Testis (tissue), 3 donors: ENCODE measurements around the gene PIK3AP1. TPM values are rescaled to one million over a fixed set of nuclear protein-coding genes. Genes with fewer than 3 reads are reported as not detected.

ENCODE experiments used
- DNase-seq: peaks from one replicate; pipeline ENCODE4 v3.0.0-alpha.2; 2019
- H3K27ac ChIP-seq, 2 donors: fragments of 200-600 bp; sonication (generic); one replicate each; pipeline ENCODE4 v1.5.1; 2019
- H3K27me3 ChIP-seq: fragments of 200-600 bp; sonication (generic); one replicate; pipeline ENCODE4 v1.5.1; 2019
- H3K36me3 ChIP-seq: fragments of 200-600 bp; sonication (generic); one replicate; pipeline ENCODE4 v1.5.1; 2017; ENCODE audit warnings: low read depth; ENCODE audit errors: missing control alignments
- H3K4me1 ChIP-seq: fragments of 200-600 bp; sonication (generic); one replicate; pipeline ENCODE4 v1.5.1; 2019
- H3K4me3 ChIP-seq, 2 donors: fragments of 200-600 bp; sonication (generic); one replicate each; pipeline ENCODE4 v1.5.1; 2017 to 2019
- H3K9me3 ChIP-seq: fragments of 200-600 bp; sonication (generic); one replicate; pipeline ENCODE4 v1.5.1; 2017
- POLR2A ChIP-seq: fragments of 450-650 bp; IDR thresholded peaks from one replicate; pipeline ENCODE4 v1.6.1; 2017; ENCODE audit warnings: antibody characterized with exemption, mild to moderate bottlenecking, moderate library complexity
- WGBS, 2 donors: methylation state at CpG; one replicate each; pipeline ENCODE4 v1.1.5; 2018; 5-methylcytosine and 5-hydroxymethylcytosine counted together
- intact Hi-C: fragments of 100-400 bp; cut with DNase I; formaldehyde crosslinking; loops from one replicate; pipeline ENCODE4 v1.15.1; 2023; ENCODE audit warnings: low total_unique reads
- polyA plus RNA-seq: library from polyadenylated mRNA; stranded (reverse); fragments of 350-450 nt; fragmentation: Illumina TruSeq; extraction: RNeasy Lipid Tissue Mini Kit (QIAGEN cat#74804); gene quantifications from one replicate; pipeline ENCODE4 v1.2.3, GENCODE V29; 2014; ENCODE audit warnings: low read depth, low replicate concordance; ENCODE audit not compliant: insufficient read depth
- total RNA-seq, 2 donors: library from RNA; depleted of rRNA; stranded (reverse); fragments of >200 nt; gene quantifications; one replicate each; pipeline ENCODE4 v1.2.3, GENCODE V29; 2016
- TF ChIP-seq, protein P1 (sequence below), 3 experiments: fragments of 450-650 bp in 2 of 3; fragments of 200-600 bp in 1 of 3; sonication (generic) in 1 of 3; IDR thresholded peaks; one replicate each; pipeline ENCODE4 v1.5.1; 2016 to 2019; ENCODE audit warnings: antibody characterized with exemption in 3 of 3, mild to moderate bottlenecking in 2 of 3, moderate library complexity in 1 of 3

Gene PIK3AP1
- total and polyA plus RNA-seq, 3 donors from 2014 or later, result 6.5 to 10.0 (median 6.6) TPM

DNA sequence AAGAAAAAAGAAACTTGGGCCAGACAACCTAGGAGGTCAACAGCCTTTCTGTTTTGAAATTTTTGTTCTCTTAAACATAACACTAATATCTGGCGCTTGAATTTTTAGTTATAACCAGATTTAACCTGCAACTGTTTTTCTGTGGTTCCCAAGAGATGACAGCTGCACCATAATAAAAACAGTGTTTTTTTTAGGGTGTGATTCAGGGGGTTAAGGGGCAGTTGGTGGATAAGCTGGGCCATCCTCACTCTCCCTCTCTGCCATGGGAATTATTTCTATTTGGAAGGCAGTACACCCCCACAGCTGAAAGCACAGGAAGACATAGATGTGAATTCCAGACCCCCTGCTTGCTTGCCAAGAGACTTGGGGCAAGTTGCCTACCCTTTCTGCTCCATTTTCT, 113.4 kb downstream of the PIK3AP1 start:
- no peak for TF ChIP-seq POLR2A
- TF ChIP-seq, protein P1, sequence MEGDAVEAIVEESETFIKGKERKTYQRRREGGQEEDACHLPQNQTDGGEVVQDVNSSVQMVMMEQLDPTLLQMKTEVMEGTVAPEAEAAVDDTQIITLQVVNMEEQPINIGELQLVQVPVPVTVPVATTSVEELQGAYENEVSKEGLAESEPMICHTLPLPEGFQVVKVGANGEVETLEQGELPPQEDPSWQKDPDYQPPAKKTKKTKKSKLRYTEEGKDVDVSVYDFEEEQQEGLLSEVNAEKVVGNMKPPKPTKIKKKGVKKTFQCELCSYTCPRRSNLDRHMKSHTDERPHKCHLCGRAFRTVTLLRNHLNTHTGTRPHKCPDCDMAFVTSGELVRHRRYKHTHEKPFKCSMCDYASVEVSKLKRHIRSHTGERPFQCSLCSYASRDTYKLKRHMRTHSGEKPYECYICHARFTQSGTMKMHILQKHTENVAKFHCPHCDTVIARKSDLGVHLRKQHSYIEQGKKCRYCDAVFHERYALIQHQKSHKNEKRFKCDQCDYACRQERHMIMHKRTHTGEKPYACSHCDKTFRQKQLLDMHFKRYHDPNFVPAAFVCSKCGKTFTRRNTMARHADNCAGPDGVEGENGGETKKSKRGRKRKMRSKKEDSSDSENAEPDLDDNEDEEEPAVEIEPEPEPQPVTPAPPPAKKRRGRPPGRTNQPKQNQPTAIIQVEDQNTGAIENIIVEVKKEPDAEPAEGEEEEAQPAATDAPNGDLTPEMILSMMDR (IDR thresholded peaks at IDR 0.05), result no peak
- H3K9me3 ChIP-seq, result no peaks in the 10 kb centered on the region
- no peaks in the 10 kb centered on the region for H3K36me3 ChIP-seq
- WGBS, 2 donors, result 53 to 63% methylated on average over 1 of the region's 1 CpG
- intact Hi-C loops, result no loop called here
- DNase-seq, result no peak
- no peak overlapping the region for H3K27ac ChIP-seq
- H3K4me3 ChIP-seq, result no peak overlapping the region
- peaks cover 6% of the 10 kb centered on the region for H3K4me1 ChIP-seq
- no peaks in the 10 kb centered on the region for H3K27me3 ChIP-seq

DNA sequence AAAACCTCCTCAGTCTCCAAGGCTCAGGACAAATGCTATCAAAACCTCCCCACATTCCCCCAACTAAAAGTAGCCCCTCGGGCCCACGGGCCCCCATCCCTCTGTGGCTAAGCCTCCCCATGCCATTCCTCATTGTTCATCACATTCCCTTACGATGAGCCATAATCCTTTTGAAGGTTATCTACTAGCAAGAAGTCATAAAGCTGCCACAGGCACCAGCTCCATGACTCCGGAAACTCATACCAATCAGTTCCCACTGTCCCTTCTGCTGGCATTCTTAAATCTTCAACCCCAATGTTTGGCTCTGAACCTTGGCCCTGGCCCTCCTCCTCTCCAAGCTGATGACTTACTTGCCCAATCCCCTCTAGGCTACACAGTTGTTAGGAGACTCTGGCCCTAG, 114.1 kb downstream of the PIK3AP1 start:
- 83 to 85% methylated on average over 4 of the region's 4 CpGs for WGBS, 2 donors
- Histone ChIP-seq H3K36me3 (no peaks in the 10 kb centered on the region), H3K27ac (no peak overlapping the region), H3K9me3 (no peaks in the 10 kb centered on the region), H3K4me3 (no peak overlapping the region), H3K27me3 (no peaks in the 10 kb centered on the region), H3K4me1 (peaks cover 6% of the 10 kb centered on the region)
- no peak for DNase-seq
- TF ChIP-seq POLR2A, result no peak
- TF ChIP-seq, protein P1 (IDR thresholded peaks at IDR 0.05), result no peak
- intact Hi-C loops, result no loop called here

DNA sequence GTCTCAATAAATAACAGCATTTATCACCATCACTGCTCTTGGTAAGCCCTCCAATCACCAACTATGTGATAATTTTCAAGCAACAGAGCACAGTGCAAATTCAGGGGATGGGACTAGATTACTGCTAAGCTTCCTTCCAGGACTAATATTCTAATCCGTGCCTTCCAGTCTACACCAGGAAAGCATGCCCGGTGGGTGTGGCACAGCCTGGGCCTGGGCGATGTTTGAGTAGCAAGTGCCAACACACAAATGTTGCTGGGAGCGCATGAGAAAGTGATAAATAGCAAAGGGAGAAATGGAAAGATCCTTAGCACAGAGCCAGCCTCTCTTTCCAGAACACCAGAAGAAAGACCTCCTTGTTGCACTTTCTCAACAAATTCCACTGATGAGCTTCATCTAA, 120.0 kb downstream of the PIK3AP1 start:
- DNase-seq, result no peak
- no peaks in the 10 kb centered on the region for H3K9me3 ChIP-seq
- TF ChIP-seq, protein P1 (IDR thresholded peaks at IDR 0.05), result no peak
- no peak for TF ChIP-seq POLR2A
- no peaks in the 10 kb centered on the region for H3K27me3 ChIP-seq
- H3K4me1 ChIP-seq, result no peaks in the 10 kb centered on the region
- intact Hi-C loops, result no loop called here
- no peak overlapping the region for H3K4me3 ChIP-seq
- no peaks in the 10 kb centered on the region for H3K36me3 ChIP-seq
- 95% methylated on average over 4 of the region's 4 CpGs for WGBS, 2 donors
- H3K27ac ChIP-seq, result no peak overlapping the region

GRCh38 chr10:96598846-96599245, 121.5 kb downstream of the PIK3AP1 start:
- Histone ChIP-seq H3K27me3 (no peaks in the 10 kb centered on the region), H3K4me1 (no peaks in the 10 kb centered on the region), H3K4me3 (no peak overlapping the region), H3K27ac (no peak overlapping the region), H3K36me3 (no peaks in the 10 kb centered on the region), H3K9me3 (no peaks in the 10 kb centered on the region)
- TF ChIP-seq, protein P1 (IDR thresholded peaks at IDR 0.05), result no peak
- no peak for TF ChIP-seq POLR2A
- intact Hi-C loops, result no loop called here
- no peak for DNase-seq
- WGBS, 2 donors, result 76 to 78% methylated on average over 4 of the region's 4 CpGs
